GM18861 (cell line): ENCODE data around the gene INSYN2B.

Experiments used
- ATAC-seq: cut with Tn5 transposase; IDR thresholded peaks from one replicate; pipeline ENCODE4 v1.9.1; 2021; ENCODE audit not compliant: unreplicated experiment

Gene INSYN2B

GRCh38 chr5:169895926-169896325 is 84.4 kb downstream of the INSYN2B start:
- no peak for ATAC-seq

- ATAC-seq = no peak
Observed at GRCh38 chr5:169893571-169893970, 86.7 kb downstream of the INSYN2B start.

GRCh38 chr5:169893010-169893409 is 87.3 kb downstream of the INSYN2B start:
- no peak for ATAC-seq

GRCh38 chr5:169889572-169889971 is 90.7 kb downstream of the INSYN2B start:
- ATAC-seq = no peak

GRCh38 chr5:169886677-169887076 is 93.6 kb downstream of the INSYN2B start:
- no peak for ATAC-seq

- ATAC-seq = no peak
Observed at GRCh38 chr5:169886033-169886432, 94.3 kb downstream of the INSYN2B start.

GRCh38 chr5:169881702-169882303 is 98.5 kb downstream of the INSYN2B start:
- ATAC-seq = no peak

GRCh38 chr5:169880785-169881184 is 99.5 kb downstream of the INSYN2B start:
- ATAC-seq = no peak

- ATAC-seq = no peak
Observed at GRCh38 chr5:169880012-169880663, 100.2 kb downstream of the INSYN2B start.

GRCh38 chr5:169876386-169876785 is 103.9 kb downstream of the INSYN2B start:
- no peak for ATAC-seq

GRCh38 chr5:169875731-169876130 is 104.6 kb downstream of the INSYN2B start:
- no peak for ATAC-seq

- no peak for ATAC-seq
Observed at GRCh38 chr5:169875091-169875728, 105.1 kb downstream of the INSYN2B start.

GRCh38 chr5:169874621-169875020 is 105.7 kb downstream of the INSYN2B start:
- ATAC-seq = no peak

GRCh38 chr5:169873642-169874041 is 106.7 kb downstream of the INSYN2B start:
- ATAC-seq = no peak

- no peak for ATAC-seq
Observed at GRCh38 chr5:169871826-169872490, 108.3 kb downstream of the INSYN2B start.

GRCh38 chr5:169870211-169870610 is 110.1 kb downstream of the INSYN2B start:
- ATAC-seq = no peak

- no peak for ATAC-seq
Observed at GRCh38 chr5:169869066-169869465, 111.2 kb downstream of the INSYN2B start.

GRCh38 chr5:169867347-169867746 is 112.9 kb downstream of the INSYN2B start:
- no peak for ATAC-seq

- ATAC-seq = no peak
Observed at GRCh38 chr5:169864483-169864882, 115.8 kb downstream of the INSYN2B start.

- ATAC-seq = no peak
Observed at GRCh38 chr5:169862391-169862811, 117.9 kb downstream of the INSYN2B start.

GRCh38 chr5:169861934-169862333 is 118.4 kb downstream of the INSYN2B start:
- no peak for ATAC-seq

GRCh38 chr5:169861433-169861832 is 118.9 kb downstream of the INSYN2B start:
- no peak for ATAC-seq
